SH-SY5Y (cell line): ENCODE results near the gene NANP.

Experiments
- GATA2 ChIP-seq: IDR thresholded peaks from 2 replicates; pipeline ENCODE4 v1.6.1; 2011; ENCODE audit warnings: mild to moderate bottlenecking, low read depth, low read length
- GATA3 ChIP-seq: IDR thresholded peaks from 2 replicates; pipeline ENCODE4 v1.6.1; 2011; ENCODE audit warnings: low read depth, mild to moderate bottlenecking, low read length, moderate library complexity

GRCh38 chr20:25571240-25571639 lies 52.6 kb downstream of the NANP start:
- no peak for TF ChIP-seq GATA3
- no peak for TF ChIP-seq GATA2
